ENCODE results near the gene NECAB3. TPM values are rescaled to one million over a fixed set of nuclear protein-coding genes. Genes with fewer than 3 reads are reported as not detected.

NECAB3 gene
- total and polyA plus RNA-seq, 2 of the 13 experiments (the other 11 are each of a cell fraction or from before 2014, with no cell fraction given) = 61.5 to 65.5 TPM

- TF ChIP-seq AGO2 (optimal IDR thresholded peaks at IDR 0.05; ENCODE audit: low read depth, low read length) (peak; percentile 49), FOXO1 (CRISPR knock-in tag; IDR thresholded peaks at IDR 0.05) (no peak), HOXA9 (CRISPR knock-in tag; IDR thresholded peaks at IDR 0.05; ENCODE audit: borderline replicate concordance) (no peak), DMTF1 (CRISPR knock-in tag; IDR thresholded peaks at IDR 0.05) (no peak), ZFP90 (CRISPR knock-in tag; IDR thresholded peaks at IDR 0.05; ENCODE audit: borderline replicate concordance) (no peak), ZNF326 (CRISPR knock-in tag; IDR thresholded peaks at IDR 0.05; ENCODE audit: borderline replicate concordance) (no peak), ZNF598 (CRISPR knock-in tag; IDR thresholded peaks at IDR 0.05; ENCODE audit: borderline replicate concordance) (0 out of 2 replicates have a peak, but pooled peaks have one; percentile 27), HOXA5 (CRISPR knock-in tag; IDR thresholded peaks at IDR 0.05) (no peak), NFE2L1 (CRISPR knock-in tag; IDR thresholded peaks at IDR 0.05; ENCODE audit: borderline replicate concordance) (no peak), ZNF564 (CRISPR knock-in tag; IDR thresholded peaks at IDR 0.05) (no peak)
- TF ChIP-seq, protein P1, sequence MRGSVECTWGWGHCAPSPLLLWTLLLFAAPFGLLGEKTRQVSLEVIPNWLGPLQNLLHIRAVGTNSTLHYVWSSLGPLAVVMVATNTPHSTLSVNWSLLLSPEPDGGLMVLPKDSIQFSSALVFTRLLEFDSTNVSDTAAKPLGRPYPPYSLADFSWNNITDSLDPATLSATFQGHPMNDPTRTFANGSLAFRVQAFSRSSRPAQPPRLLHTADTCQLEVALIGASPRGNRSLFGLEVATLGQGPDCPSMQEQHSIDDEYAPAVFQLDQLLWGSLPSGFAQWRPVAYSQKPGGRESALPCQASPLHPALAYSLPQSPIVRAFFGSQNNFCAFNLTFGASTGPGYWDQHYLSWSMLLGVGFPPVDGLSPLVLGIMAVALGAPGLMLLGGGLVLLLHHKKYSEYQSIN (CRISPR knock-in tag; IDR thresholded peaks at IDR 0.05; ENCODE audit: borderline replicate concordance) = no peak
- TF ChIP-seq, protein P2, sequence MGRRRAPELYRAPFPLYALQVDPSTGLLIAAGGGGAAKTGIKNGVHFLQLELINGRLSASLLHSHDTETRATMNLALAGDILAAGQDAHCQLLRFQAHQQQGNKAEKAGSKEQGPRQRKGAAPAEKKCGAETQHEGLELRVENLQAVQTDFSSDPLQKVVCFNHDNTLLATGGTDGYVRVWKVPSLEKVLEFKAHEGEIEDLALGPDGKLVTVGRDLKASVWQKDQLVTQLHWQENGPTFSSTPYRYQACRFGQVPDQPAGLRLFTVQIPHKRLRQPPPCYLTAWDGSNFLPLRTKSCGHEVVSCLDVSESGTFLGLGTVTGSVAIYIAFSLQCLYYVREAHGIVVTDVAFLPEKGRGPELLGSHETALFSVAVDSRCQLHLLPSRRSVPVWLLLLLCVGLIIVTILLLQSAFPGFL (CRISPR knock-in tag; IDR thresholded peaks at IDR 0.05) = no peak
- TF ChIP-seq, protein P3, sequence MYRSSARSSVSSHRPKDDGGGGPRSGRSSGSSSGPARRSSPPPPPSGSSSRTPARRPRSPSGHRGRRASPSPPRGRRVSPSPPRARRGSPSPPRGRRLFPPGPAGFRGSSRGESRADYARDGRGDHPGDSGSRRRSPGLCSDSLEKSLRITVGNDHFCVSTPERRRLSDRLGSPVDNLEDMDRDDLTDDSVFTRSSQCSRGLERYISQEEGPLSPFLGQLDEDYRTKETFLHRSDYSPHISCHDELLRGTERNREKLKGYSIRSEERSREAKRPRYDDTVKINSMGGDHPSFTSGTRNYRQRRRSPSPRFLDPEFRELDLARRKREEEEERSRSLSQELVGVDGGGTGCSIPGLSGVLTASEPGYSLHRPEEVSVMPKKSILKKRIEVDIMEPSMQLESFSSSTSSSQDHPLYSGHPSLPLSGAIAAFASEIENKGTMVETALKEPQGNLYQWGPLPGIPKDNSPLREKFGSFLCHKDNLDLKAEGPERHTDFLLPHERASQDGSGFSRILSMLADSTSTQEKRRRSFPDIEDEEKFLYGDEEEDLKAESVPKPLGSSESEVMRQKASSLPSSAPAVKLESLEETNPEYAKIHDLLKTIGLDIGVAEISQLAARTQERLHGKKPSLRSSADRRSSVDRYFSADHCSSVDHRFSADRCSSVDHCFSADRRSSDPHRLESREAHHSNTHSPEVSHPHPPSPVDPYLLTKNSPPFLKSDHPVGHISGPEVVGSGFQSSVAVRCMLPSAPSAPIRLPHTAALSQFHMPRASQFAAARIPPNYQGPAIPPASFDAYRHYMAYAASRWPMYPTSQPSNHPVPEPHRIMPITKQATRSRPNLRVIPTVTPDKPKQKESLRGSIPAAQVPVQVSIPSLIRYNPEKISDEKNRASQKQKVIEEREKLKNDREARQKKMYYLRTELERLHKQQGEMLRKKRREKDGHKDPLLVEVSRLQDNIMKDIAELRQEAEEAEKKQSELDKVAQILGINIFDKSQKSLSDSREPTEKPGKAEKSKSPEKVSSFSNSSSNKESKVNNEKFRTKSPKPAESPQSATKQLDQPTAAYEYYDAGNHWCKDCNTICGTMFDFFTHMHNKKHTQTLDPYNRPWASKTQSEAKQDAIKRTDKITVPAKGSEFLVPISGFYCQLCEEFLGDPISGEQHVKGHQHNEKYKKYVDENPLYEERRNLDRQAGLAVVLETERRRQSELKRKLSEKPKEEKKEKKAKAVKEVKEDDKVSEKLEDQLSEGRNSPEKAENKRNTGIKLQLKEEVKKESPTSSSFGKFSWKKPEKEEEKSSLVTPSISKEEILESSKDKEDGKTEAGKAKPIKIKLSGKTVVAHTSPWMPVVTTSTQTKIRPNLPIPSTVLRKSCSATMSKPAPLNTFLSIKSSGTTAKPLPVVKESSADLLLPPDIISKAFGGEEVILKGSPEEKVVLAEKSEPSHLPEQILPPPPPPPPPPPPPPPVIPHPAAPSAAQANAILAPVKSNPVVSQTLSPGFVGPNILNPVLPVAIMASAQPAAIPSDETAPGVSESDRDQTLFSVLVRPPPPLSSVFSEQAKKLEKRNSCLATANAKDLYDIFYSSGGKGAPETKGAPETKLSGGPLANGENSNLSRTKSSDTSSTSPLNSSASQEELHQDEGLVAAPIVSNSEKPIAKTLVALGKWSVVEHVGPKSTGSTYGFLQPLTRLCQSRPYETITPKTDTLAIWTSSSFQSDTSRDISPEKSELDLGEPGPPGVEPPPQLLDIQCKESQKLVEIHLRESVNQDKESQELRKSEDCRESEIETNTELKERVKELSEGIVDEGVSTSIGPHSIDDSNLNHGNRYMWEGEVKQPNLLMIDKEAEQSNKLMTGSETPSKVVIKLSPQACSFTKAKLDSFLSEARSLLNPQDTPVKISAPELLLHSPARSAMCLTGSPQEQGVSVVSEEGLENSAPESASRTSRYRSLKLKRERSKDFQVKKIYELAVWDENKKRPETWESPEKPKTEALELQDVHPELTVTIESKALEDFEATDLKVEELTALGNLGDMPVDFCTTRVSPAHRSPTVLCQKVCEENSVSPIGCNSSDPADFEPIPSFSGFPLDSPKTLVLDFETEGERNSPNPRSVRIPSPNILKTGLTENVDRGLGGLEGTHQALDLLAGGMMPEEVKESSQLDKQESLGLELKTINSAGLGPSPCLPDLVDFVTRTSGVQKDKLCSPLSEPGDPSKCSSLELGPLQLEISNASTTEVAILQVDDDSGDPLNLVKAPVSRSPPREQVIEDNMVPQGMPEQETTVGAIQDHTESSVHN (CRISPR knock-in tag; IDR thresholded peaks at IDR 0.05) = no peak
These were observed 12.1 kb downstream of the NECAB3 start, which contains the start of gene C20orf144 (continued) for GRCh38 chr20:33662172-33662571.
